ENCODE measurements around the gene ZSWIM8. TPM values are rescaled to one million over a fixed set of nuclear protein-coding genes. Genes with fewer than 3 reads are reported as not detected.

Gene ZSWIM8
- total and polyA plus RNA-seq, 8 donors = 43.4 to 325 (median 79.6) TPM

DNA sequence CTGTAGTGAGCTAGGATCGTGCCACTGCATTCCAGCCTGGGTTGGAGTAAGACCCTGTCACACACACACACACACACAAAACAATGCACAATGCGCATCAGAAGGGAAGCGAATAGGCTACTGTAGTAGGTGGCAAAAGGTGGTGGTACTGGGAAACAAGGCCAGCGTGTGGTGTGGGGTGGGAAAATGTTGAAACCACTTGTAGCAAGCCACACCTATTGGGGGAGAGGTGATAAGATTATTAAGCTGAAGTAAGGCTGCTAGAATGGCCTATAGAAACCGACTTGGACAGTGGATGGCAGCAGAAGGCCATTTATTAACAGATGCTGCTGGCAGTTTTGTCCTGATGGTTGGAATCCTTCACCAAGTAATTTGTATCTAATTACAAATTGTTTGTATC is 10.8 kb upstream of the ZSWIM8 start:
- no peak for TF ChIP-seq EP300 (IDR thresholded peaks at IDR 0.05)
- TF ChIP-seq, protein P1, sequence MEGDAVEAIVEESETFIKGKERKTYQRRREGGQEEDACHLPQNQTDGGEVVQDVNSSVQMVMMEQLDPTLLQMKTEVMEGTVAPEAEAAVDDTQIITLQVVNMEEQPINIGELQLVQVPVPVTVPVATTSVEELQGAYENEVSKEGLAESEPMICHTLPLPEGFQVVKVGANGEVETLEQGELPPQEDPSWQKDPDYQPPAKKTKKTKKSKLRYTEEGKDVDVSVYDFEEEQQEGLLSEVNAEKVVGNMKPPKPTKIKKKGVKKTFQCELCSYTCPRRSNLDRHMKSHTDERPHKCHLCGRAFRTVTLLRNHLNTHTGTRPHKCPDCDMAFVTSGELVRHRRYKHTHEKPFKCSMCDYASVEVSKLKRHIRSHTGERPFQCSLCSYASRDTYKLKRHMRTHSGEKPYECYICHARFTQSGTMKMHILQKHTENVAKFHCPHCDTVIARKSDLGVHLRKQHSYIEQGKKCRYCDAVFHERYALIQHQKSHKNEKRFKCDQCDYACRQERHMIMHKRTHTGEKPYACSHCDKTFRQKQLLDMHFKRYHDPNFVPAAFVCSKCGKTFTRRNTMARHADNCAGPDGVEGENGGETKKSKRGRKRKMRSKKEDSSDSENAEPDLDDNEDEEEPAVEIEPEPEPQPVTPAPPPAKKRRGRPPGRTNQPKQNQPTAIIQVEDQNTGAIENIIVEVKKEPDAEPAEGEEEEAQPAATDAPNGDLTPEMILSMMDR (IDR thresholded peaks at IDR 0.05) = no peak
- no peak for TF ChIP-seq POLR2AphosphoS5 (IDR thresholded peaks at IDR 0.05)
- Histone ChIP-seq H3K9me3 (no peaks in the 10 kb centered on the region), H3K27ac (peak overlapping the region in 1 of 5 donors; percentile 98), H3K4me3 (peak overlapping the region in 2 of 4 donors; percentile 76 to 85), H3K27me3 (no peaks in the 10 kb centered on the region), H3K4me1 (peaks cover 23 to 46% (median 34%) of the 10 kb centered on the region in 4 donors), H3K36me3 (peaks cover 27 to 66% (median 62%) of the 10 kb centered on the region in 4 donors)
- intact Hi-C loops (cut with DNase I; ENCODE audit: low total_unique reads) = no loop called here
- peak in 1 of 2 donors; percentile 72 for DNase-seq
- 9 to 34% (median 19%) methylated on average over 5 of the region's 5 CpGs for WGBS, 5 donors

DNA sequence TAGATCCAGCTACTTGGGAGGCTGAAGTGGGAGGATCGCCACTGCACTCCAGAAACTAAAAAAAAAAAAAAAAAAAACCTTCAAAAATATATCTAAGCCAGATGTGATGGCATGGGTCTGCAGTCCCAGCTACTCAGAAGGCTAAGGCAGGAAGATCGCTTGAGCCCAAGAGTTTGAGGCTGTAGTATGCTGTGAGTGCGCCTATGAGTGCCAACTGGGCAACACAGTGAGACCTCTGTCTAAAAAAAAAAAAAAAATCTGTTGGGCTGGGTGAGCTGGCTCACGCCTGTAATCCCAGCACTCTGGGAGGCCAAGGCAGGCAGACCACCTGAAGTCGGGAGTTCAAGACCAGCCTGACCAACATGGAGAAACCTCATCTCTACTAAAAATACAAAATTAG is 6.4 kb upstream of the ZSWIM8 start:
- Histone ChIP-seq H3K27me3 (no peaks in the 10 kb centered on the region), H3K36me3 (peaks cover 13 to 54% (median 50%) of the 10 kb centered on the region in 4 donors), H3K4me3 (no peak overlapping the region), H3K9me3 (no peaks in the 10 kb centered on the region), H3K27ac (no peak overlapping the region), H3K4me1 (peaks cover 36 to 60% (median 51%) of the 10 kb centered on the region in 4 donors)
- TF ChIP-seq POLR2AphosphoS5 (IDR thresholded peaks at IDR 0.05) = no peak
- no peak for TF ChIP-seq POLR2A (IDR thresholded peaks at IDR 0.05)
- TF ChIP-seq, protein P1 (IDR thresholded peaks at IDR 0.05) = no peak
- TF ChIP-seq EP300 (IDR thresholded peaks at IDR 0.05) = no peak
- intact Hi-C loops (cut with DNase I; ENCODE audit: low total_unique reads) = no loop called here
- no peak for DNase-seq
- 87 to 96% (median 91%) methylated on average over 5 of the region's 5 CpGs for WGBS, 5 donors

DNA sequence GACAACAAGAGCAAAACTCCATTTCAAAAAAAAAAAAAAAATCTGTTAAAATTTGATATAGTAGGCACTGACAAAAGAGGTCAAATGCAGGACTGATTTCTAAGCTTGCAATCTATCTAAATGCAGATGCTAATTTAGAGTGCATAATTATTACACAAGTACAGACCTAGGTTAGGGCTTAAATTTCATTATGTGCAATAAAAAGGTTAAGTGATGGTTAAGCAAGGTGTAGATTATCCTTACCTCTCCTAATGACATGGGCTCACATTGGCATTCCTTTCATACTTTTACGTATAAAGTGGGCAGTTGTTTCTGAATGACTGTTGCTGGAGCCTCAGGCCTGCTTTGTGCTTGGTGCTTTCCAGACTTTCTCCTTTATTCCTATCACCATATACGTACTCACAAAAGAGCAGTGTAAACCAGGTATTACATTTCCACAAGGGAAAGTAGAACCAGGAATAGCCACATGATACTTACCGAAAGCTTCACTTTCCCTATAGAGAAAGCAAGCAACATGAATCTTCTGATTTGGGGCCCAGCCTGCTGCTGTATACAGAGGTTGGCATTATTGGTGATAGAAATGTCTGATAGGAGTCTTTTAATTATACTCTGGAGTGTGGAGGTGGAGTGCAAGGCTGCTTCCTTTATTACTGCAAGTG is 5.7 kb upstream of the ZSWIM8 start:
- Histone ChIP-seq H3K4me1 (peaks cover 33 to 60% (median 50%) of the 10 kb centered on the region in 4 donors), H3K36me3 (peaks cover 13 to 52% (median 50%) of the 10 kb centered on the region in 4 donors), H3K27ac (no peak overlapping the region), H3K9me3 (no peaks in the 10 kb centered on the region), H3K27me3 (no peaks in the 10 kb centered on the region), H3K4me3 (no peak overlapping the region)
- WGBS, 5 donors = 70 to 81% (median 79%) methylated on average over 3 of the region's 3 CpGs
- intact Hi-C loops (cut with DNase I; ENCODE audit: low total_unique reads) = no loop called here
- TF ChIP-seq, protein P1 (IDR thresholded peaks at IDR 0.05) = no peak
- no peak for TF ChIP-seq POLR2AphosphoS5 (IDR thresholded peaks at IDR 0.05)
- no peak for TF ChIP-seq POLR2A (IDR thresholded peaks at IDR 0.05)
- no peak for DNase-seq

DNA sequence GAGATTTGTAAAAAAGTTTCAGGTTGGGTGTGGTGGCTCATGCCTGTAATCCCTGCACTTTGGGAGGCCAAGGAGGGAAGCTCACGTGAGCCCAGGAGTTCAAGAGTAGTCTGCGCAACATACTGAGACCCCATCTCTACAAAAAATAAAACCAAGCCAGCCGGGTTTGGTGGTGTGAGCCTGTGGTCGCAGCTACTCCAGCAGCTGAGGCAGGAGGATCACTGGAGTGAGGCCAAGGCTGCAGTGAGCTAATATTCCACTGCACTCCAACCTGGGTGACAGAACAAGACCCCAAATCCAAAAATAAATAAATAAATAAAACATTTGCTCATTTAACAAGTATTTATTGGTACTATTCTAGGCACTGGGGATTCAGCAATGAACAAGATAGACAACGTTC is 5.1 kb upstream of the ZSWIM8 start:
- Histone ChIP-seq H3K27ac (no peak overlapping the region), H3K4me3 (peak overlapping the region in 2 of 4 donors; percentile 85 to 90), H3K36me3 (peaks cover 13 to 47% (median 46%) of the 10 kb centered on the region in 4 donors), H3K27me3 (no peaks in the 10 kb centered on the region), H3K9me3 (no peaks in the 10 kb centered on the region), H3K4me1 (peaks cover 31 to 59% (median 48%) of the 10 kb centered on the region in 4 donors)
- intact Hi-C loops (cut with DNase I; ENCODE audit: low total_unique reads) = no loop called here
- WGBS, 5 donors = 65 to 76% (median 72%) methylated on average over 5 of the region's 5 CpGs
- TF ChIP-seq EP300 (IDR thresholded peaks at IDR 0.05) (no peak), POLR2AphosphoS5 (IDR thresholded peaks at IDR 0.05) (no peak), POLR2A (IDR thresholded peaks at IDR 0.05) (no peak)
- TF ChIP-seq, protein P1 (IDR thresholded peaks at IDR 0.05) = no peak
- DNase-seq = no peak

Measured in stomach (tissue), 9 donors.